ENCODE results near the gene MEF2D. TPM values are rescaled to one million over a fixed set of nuclear protein-coding genes. Genes with fewer than 3 reads are reported as not detected.

MEF2D gene
- total RNA-seq, 1 donor from 2014 or later = 37.8 TPM

DNA sequence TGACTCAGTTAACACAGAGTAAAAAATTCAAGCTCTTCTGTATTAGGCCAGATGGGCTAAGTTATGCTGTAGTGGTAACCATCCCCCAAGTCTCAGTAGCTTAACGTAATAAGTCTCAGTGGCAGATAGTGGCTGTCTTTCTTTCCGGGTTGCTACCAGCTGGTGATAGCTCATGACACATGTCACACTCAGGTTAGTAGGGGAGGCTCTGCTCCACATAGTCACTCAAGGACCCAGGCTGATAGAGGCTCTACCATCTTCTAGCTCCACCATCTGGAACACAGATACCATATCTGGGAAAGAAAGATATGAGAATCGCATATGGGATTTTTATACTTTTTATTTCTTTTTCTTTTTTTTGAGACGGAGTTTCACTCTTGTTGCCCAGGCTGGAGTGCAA, 16.2 kb upstream of the MEF2D start:
- TF ChIP-seq, protein P1, sequence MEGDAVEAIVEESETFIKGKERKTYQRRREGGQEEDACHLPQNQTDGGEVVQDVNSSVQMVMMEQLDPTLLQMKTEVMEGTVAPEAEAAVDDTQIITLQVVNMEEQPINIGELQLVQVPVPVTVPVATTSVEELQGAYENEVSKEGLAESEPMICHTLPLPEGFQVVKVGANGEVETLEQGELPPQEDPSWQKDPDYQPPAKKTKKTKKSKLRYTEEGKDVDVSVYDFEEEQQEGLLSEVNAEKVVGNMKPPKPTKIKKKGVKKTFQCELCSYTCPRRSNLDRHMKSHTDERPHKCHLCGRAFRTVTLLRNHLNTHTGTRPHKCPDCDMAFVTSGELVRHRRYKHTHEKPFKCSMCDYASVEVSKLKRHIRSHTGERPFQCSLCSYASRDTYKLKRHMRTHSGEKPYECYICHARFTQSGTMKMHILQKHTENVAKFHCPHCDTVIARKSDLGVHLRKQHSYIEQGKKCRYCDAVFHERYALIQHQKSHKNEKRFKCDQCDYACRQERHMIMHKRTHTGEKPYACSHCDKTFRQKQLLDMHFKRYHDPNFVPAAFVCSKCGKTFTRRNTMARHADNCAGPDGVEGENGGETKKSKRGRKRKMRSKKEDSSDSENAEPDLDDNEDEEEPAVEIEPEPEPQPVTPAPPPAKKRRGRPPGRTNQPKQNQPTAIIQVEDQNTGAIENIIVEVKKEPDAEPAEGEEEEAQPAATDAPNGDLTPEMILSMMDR (IDR thresholded peaks at IDR 0.05; ENCODE audit: unreplicated experiment) = no peak
- no peaks in the 10 kb centered on the region for H3K36me3 Mint-ChIP-seq
- DNase-seq (ENCODE audit: low spot score in 2 of 2, unreplicated experiment in 2 of 2) = no peak
- H3K4me1 Mint-ChIP-seq = no peaks in the 10 kb centered on the region
- no peak overlapping the region for H3K4me3 Mint-ChIP-seq
- H3K9me3 Mint-ChIP-seq = no peaks in the 10 kb centered on the region
- no peak overlapping the region for H3K27ac Mint-ChIP-seq
- H3K27me3 Mint-ChIP-seq (ENCODE audit: low read depth) = peaks cover 6% of the 10 kb centered on the region

DNA sequence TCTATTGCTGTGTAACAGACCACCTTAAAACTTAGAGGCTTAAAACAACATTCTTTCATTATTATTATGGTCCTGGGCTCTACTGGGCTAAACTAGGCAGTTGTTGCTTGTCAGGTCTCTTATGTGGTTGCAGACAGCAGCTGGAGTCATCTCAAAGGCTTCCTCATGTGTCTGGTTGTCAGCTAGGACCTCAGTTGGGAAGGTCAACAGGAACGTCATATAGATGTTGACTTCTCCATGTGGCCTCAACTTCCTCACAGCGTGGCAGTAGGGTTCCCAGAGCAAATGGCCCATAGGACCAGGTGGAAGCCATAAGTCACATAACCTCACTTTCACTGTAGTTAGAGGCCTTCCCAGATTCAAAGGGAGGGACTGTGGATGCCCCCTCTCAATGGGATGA, 15.4 kb upstream of the MEF2D start:
- H3K4me3 Mint-ChIP-seq = no peak overlapping the region
- H3K4me1 Mint-ChIP-seq = no peaks in the 10 kb centered on the region
- TF ChIP-seq, protein P1 (IDR thresholded peaks at IDR 0.05; ENCODE audit: unreplicated experiment) = no peak
- no peaks in the 10 kb centered on the region for H3K36me3 Mint-ChIP-seq
- H3K27me3 Mint-ChIP-seq (ENCODE audit: low read depth) = peaks cover 6% of the 10 kb centered on the region
- DNase-seq (ENCODE audit: low spot score in 2 of 2, unreplicated experiment in 2 of 2) = no peak
- H3K9me3 Mint-ChIP-seq = no peaks in the 10 kb centered on the region
- H3K27ac Mint-ChIP-seq = no peak overlapping the region

DNA sequence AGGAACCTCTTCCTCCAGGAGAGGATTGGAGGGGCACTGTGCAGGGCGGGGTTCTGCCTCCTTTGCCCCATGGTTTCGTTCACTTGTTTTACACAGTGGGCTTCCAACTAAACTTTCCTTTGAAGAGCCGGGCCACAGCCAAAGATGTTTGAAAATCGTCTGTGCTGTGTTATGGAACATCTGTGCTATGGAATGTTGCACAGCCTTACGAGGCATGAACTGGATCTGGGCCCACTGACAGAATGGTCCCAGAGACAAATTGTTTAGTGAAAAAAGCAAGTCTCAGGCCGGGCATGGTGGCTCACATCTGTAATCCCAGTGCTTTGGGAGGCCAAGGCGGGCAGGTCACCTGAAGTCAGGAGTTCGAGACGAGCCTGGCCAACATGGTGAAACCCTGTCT, 12.6 kb upstream of the MEF2D start:
- TF ChIP-seq, protein P1 (IDR thresholded peaks at IDR 0.05; ENCODE audit: unreplicated experiment) = no peak
- no peaks in the 10 kb centered on the region for H3K4me1 Mint-ChIP-seq
- DNase-seq (ENCODE audit: low spot score in 2 of 2, unreplicated experiment in 2 of 2) = no peak
- peaks cover 6% of the 10 kb centered on the region for H3K27me3 Mint-ChIP-seq (ENCODE audit: low read depth)
- H3K9me3 Mint-ChIP-seq = no peaks in the 10 kb centered on the region
- no peaks in the 10 kb centered on the region for H3K36me3 Mint-ChIP-seq
- no peak overlapping the region for H3K4me3 Mint-ChIP-seq
- H3K27ac Mint-ChIP-seq = no peak overlapping the region

DNA sequence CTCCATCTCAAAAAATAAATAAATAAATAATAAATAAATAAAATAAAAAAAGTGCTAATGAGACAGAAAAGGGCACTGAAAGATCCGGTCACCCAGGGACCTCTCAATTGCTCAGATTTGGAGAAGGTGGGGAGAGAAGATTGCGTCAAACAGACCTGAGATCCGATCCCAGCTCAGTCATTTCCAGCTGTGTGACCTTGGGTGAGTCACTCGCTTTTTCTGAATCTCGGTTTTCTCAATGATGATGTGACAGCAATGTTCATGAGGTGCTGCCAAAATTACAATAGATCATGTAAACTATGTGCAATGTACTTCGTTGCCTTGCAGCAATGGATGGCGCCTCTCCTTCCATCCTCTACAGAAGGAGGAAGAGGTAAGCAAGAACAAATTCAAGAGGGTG, 11.1 kb upstream of the MEF2D start:
- H3K36me3 Mint-ChIP-seq = no peaks in the 10 kb centered on the region
- TF ChIP-seq, protein P1 (IDR thresholded peaks at IDR 0.05; ENCODE audit: unreplicated experiment) = no peak
- H3K27ac Mint-ChIP-seq = no peak overlapping the region
- H3K27me3 Mint-ChIP-seq (ENCODE audit: low read depth) = peaks cover 6% of the 10 kb centered on the region
- H3K4me1 Mint-ChIP-seq = no peaks in the 10 kb centered on the region
- H3K9me3 Mint-ChIP-seq = no peaks in the 10 kb centered on the region
- DNase-seq (ENCODE audit: low spot score in 2 of 2, unreplicated experiment in 2 of 2) = no peak
- no peak overlapping the region for H3K4me3 Mint-ChIP-seq

DNA sequence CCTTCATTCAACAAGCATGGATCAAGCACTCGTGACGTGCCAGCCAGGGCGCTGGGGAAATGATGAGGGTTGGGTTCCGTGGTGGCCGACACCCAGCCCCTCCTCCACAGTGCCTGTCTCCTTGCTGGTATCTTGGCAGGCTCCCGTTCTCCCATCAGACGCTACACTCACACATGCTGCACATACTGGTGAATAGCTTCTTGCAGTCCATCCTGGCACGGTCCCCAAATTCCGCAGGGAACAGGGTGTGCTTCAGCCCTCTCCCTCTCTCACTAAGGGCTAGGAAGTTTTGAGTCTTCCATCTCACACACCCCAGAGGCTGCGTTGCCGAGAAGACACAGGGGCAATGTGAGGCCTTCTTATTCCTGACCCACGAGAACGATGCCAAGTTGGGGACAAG, 10.1 kb upstream of the MEF2D start:
- peaks cover 3% of the 10 kb centered on the region for H3K4me1 Mint-ChIP-seq
- no peaks in the 10 kb centered on the region for H3K9me3 Mint-ChIP-seq
- H3K4me3 Mint-ChIP-seq = no peak overlapping the region
- TF ChIP-seq, protein P1 (IDR thresholded peaks at IDR 0.05; ENCODE audit: unreplicated experiment) = no peak
- no peak overlapping the region for H3K27ac Mint-ChIP-seq
- H3K27me3 Mint-ChIP-seq (ENCODE audit: low read depth) = peaks cover 6% of the 10 kb centered on the region
- no peaks in the 10 kb centered on the region for H3K36me3 Mint-ChIP-seq
- no peak for DNase-seq (ENCODE audit: low spot score in 2 of 2, unreplicated experiment in 2 of 2)

DNA sequence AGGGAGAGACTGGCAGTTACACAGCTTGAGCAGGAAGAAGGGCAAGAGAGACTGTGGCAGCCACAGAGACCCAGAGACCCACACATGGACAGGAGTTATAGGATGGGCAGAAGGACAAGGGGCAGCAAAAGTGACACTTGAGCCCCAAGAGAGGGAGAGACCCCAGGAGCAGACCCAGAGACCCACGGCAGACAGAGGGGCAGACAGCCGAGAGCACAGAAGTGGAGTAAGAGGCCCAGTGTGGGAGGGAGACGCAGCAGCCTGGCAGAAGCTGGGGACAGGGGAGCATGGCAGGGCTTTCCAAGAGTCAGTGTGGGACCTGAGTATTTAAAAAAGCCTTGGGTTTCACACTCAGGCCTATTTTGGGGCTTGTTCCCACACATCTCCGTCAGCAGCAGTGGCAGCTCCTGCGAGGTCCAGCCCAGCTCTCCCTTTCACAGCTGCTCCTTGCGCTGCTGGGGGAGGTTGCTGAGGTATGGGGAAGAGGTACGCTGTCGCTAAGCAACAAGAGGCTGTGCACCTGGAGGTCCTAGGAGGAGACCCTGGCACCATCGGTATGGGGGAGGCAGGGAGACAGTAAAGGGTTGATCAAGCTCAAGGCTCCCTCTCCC, 9.0 kb upstream of the MEF2D start:
- H3K4me1 Mint-ChIP-seq = peaks cover 13% of the 10 kb centered on the region
- H3K27ac Mint-ChIP-seq = no peak overlapping the region
- H3K4me3 Mint-ChIP-seq = no peak overlapping the region
- peaks cover 6% of the 10 kb centered on the region for H3K27me3 Mint-ChIP-seq (ENCODE audit: low read depth)
- TF ChIP-seq, protein P1 (IDR thresholded peaks at IDR 0.05; ENCODE audit: unreplicated experiment) = no peak
- no peak for DNase-seq (ENCODE audit: low spot score in 2 of 2, unreplicated experiment in 2 of 2)
- H3K36me3 Mint-ChIP-seq = no peaks in the 10 kb centered on the region
- no peaks in the 10 kb centered on the region for H3K9me3 Mint-ChIP-seq

Data from mesothelial cell of epicardium (in vitro differentiated cells).